Stimulated activated CD8-positive, alpha-beta memory T cell treated with anti-CD3 and anti-CD28 coated beads, Interleukin-12 subunit alpha, Interleukin-12 subunit beta, amount 100 ng/mL, for 1 hour (primary cell): ENCODE measurements around the gene P2RY12.
"Not testable (repeated sequence)": the region's sequence is repeated elsewhere in the genome, so short reads cannot be mapped to it uniquely, and the experiment has no call there.

Source experiments
- DNase-seq: peaks from one replicate; pipeline ENCODE4 v3.0.0-alpha.2; 2020; ENCODE audit warnings: low read depth

Gene P2RY12

GRCh38 chr3:151393146-151393830 is 8.7 kb upstream of the P2RY12 start:
- DNase-seq: no peak

GRCh38 chr3:151392191-151392590 is 7.6 kb upstream of the P2RY12 start:
- DNase-seq: not testable (repeated sequence)

GRCh38 chr3:151391720-151392119 is 7.2 kb upstream of the P2RY12 start:
- DNase-seq: no peak

- DNase-seq: no peak
Observed at GRCh38 chr3:151387842-151388241, 3.3 kb upstream of the P2RY12 start.

- no peak for DNase-seq
Observed at GRCh38 chr3:151387432-151387831, 2.9 kb upstream of the P2RY12 start.

GRCh38 chr3:151386056-151386455 is 1.5 kb upstream of the P2RY12 start:
- DNase-seq: no peak

GRCh38 chr3:151383956-151384355 is 597 bp downstream of the P2RY12 start:
- DNase-seq: no peak

- DNase-seq: no peak
Observed at GRCh38 chr3:151383111-151383510, 1.4 kb downstream of the P2RY12 start.

GRCh38 chr3:151382671-151383070 is 1.9 kb downstream of the P2RY12 start:
- no peak for DNase-seq

- DNase-seq: no peak
Observed at GRCh38 chr3:151379083-151379734, 5.3 kb downstream of the P2RY12 start.

GRCh38 chr3:151377768-151378385 is 6.7 kb downstream of the P2RY12 start:
- DNase-seq: no peak

GRCh38 chr3:151372063-151372820 is 12.3 kb downstream of the P2RY12 start:
- no peak for DNase-seq

GRCh38 chr3:151371526-151371925 is 13.0 kb downstream of the P2RY12 start:
- DNase-seq: no peak

- no peak for DNase-seq
Observed at GRCh38 chr3:151367448-151367847, 17.1 kb downstream of the P2RY12 start.

- no peak for DNase-seq
Observed at GRCh38 chr3:151366993-151367392, 17.6 kb downstream of the P2RY12 start.

GRCh38 chr3:151362751-151363174 is 21.8 kb downstream of the P2RY12 start:
- no peak for DNase-seq

- no peak for DNase-seq
Observed at GRCh38 chr3:151357463-151357850, 27.1 kb downstream of the P2RY12 start.

GRCh38 chr3:151356794-151357462 is 27.6 kb downstream of the P2RY12 start:
- no peak for DNase-seq

- no peak for DNase-seq
Observed at GRCh38 chr3:151351648-151352047, 32.9 kb downstream of the P2RY12 start.

- DNase-seq: no peak
Observed at GRCh38 chr3:151351219-151351618, 33.3 kb downstream of the P2RY12 start.

- DNase-seq: no peak
Observed at GRCh38 chr3:151350656-151351055, 33.9 kb downstream of the P2RY12 start.

GRCh38 chr3:151347432-151347831 is 37.1 kb downstream of the P2RY12 start:
- no peak for DNase-seq
